Suprapubic skin (tissue), 3 donors: ENCODE measurements around the gene WDR81.

Source experiments
- EP300 ChIP-seq: sonication (generic); formaldehyde crosslinking; IDR thresholded peaks from one replicate; pipeline ENCODE4 v1.6.1; 2017; ENCODE audit warnings: antibody characterized with exemption
- POLR2A ChIP-seq, 2 donors: fragments of 450-650 bp; IDR thresholded peaks; one replicate each; pipeline ENCODE4 v1.6.1; 2017; ENCODE audit warnings: antibody characterized with exemption in 2 of 2, mild to moderate bottlenecking in 2 of 2, moderate library complexity in 2 of 2
- TF ChIP-seq, protein P1 (sequence below), 2 donors: fragments of 200-600 bp in 1 of 2; fragments of 450-650 bp in 1 of 2; sonication (generic) in 1 of 2; IDR thresholded peaks; one replicate each; pipeline ENCODE4 v1.5.1; 2016 to 2019; ENCODE audit warnings: antibody characterized with exemption in 2 of 2, mild to moderate bottlenecking in 1 of 2, moderate library complexity in 1 of 2

DNA sequence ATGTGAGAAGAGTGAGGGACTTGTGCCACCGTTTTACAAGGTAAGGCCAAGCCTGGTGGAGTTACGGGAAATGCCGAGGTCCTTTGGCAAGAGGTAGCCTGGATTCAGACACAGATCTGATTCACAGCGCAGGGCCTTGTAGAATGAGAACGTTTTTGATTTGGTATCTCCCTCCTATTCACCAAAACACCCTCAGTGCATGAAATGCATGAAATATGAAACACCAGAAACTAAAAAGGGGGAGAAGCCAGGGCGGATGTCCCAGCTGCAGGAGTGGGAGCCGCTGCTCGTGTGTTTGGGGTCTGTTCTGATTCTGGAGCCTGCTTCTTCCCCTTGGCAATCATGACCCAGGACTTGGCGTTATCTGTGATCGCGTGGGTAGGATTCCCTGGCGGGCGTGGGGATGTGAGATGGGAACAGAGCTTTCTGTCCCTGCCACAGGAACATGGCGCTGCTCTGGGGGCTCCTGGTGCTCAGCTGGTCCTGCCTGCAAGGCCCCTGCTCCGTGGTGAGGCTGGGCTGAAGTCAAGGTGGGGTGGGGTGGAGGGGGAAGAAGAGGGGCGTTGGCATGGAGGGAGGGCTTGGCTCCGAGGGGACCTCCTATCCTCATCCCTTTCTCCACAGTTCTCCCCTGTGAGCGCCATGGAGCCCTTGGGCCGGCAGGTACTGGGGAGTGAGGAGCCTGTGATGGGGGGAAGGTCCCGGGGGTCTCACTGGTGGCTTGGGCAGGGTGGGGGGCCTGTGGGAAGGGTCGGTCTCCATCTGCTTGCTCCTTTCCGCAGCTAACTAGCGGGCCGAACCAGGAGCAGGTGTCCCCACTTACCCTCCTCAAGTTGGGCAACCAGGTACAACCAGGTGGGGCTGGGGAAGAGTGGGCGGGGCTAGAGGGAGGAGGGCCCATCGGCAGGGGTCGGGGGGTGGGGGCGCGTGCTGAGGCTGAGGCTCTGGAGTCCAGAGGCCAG is 20.3 kb downstream of the WDR81 start:
- no peak for TF ChIP-seq EP300
- TF ChIP-seq, protein P1, sequence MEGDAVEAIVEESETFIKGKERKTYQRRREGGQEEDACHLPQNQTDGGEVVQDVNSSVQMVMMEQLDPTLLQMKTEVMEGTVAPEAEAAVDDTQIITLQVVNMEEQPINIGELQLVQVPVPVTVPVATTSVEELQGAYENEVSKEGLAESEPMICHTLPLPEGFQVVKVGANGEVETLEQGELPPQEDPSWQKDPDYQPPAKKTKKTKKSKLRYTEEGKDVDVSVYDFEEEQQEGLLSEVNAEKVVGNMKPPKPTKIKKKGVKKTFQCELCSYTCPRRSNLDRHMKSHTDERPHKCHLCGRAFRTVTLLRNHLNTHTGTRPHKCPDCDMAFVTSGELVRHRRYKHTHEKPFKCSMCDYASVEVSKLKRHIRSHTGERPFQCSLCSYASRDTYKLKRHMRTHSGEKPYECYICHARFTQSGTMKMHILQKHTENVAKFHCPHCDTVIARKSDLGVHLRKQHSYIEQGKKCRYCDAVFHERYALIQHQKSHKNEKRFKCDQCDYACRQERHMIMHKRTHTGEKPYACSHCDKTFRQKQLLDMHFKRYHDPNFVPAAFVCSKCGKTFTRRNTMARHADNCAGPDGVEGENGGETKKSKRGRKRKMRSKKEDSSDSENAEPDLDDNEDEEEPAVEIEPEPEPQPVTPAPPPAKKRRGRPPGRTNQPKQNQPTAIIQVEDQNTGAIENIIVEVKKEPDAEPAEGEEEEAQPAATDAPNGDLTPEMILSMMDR (IDR thresholded peaks at IDR 0.05), result no peak
- TF ChIP-seq POLR2A (IDR thresholded peaks at IDR 0.05), result no peak
